LNCAP (cell line): ENCODE data around the gene IPO11.

Experiments
- TF ChIP-seq, protein P1 (sequence below): fragments of 450-650 bp; IDR thresholded peaks from 2 replicates; pipeline ENCODE4 v1.5.1; 2017; ENCODE audit warnings: mild to moderate bottlenecking

The IPO11 gene

DNA sequence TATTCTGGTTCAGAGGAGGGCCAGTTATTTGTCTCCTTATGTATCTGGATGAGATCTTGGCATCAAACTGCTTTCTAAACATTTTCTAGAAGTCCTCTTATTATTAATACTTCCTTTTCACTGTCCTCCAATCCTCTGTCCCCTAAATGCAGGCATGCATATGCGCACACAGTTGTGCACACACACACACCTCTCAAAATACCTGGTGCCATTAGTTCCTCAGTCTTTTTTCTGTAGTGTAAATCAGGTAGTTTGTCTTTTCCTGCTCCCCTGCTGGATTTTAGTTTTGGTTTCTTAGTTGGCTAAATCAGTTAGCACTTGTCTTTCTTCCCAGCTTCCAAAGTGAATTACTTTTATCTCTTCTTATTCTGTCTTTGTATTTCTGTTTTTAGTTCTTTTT is 110.2 kb downstream of the IPO11 start:
- TF ChIP-seq, protein P1, sequence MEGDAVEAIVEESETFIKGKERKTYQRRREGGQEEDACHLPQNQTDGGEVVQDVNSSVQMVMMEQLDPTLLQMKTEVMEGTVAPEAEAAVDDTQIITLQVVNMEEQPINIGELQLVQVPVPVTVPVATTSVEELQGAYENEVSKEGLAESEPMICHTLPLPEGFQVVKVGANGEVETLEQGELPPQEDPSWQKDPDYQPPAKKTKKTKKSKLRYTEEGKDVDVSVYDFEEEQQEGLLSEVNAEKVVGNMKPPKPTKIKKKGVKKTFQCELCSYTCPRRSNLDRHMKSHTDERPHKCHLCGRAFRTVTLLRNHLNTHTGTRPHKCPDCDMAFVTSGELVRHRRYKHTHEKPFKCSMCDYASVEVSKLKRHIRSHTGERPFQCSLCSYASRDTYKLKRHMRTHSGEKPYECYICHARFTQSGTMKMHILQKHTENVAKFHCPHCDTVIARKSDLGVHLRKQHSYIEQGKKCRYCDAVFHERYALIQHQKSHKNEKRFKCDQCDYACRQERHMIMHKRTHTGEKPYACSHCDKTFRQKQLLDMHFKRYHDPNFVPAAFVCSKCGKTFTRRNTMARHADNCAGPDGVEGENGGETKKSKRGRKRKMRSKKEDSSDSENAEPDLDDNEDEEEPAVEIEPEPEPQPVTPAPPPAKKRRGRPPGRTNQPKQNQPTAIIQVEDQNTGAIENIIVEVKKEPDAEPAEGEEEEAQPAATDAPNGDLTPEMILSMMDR, result no peak

- TF ChIP-seq, protein P1, result no peak
These were observed 121.0 kb downstream of the IPO11 start for GRCh38 chr5:62533597-62533996.

- TF ChIP-seq, protein P1, result no peak
These were observed 122.1 kb downstream of the IPO11 start for GRCh38 chr5:62534461-62535236.

DNA sequence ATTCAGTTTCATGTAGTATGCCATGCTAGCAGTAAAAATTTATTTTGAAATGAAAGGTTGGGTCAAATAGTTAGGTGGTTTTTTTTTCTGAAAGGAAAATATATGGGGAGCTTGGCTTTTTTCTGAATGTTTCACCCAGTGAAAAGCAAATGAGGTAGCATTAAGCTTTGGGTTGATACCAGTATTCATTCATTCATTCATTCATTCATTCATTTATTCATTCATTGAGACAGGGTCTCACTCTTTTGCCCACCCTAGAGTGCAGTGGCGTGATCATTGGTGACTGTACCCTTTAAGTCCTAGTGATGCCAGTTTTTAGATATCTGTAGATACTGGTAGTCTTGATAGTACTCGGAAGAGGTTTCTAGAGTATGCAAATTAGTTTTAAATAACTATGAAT is 123.7 kb downstream of the IPO11 start:
- TF ChIP-seq, protein P1, result no peak

DNA sequence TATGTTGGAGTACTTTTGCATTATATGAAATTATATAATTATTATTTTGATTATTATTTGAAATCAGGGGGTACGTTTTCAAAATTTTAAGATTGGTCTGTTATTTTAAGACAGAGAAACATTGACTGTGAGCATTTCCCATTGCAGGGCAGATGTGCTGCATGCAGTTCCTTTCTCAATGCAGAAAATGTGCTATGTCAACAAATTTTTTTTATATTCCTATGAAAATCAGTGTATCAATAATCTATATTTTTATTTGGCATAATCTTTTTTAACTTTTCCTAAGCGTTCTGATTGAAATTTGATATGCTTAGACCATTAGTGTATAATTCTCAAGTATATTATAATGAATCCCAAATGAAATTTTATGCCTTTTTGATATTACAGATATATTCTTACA is 124.2 kb downstream of the IPO11 start:
- TF ChIP-seq, protein P1, result no peak

GRCh38 chr5:62538017-62538942 is 125.7 kb downstream of the IPO11 start:
- TF ChIP-seq, protein P1, result no peak

DNA sequence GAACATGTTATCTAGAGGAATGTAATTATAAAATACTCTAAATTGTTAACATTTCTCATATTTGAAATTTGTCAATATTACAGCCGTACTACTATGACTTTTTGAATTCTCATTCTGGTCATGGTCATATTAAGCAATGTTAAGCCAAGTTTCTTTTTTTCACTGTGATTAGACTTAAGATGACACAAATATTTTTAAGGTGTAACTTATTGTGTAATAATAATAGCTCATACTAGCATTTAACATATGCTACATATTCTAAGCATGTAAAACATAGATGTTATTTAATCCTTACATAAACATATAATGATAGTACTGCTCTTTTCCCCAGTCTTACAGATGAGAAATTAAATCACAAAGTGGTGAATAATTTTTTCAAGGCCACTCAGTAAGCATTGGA is 130.2 kb downstream of the IPO11 start:
- TF ChIP-seq, protein P1, result no peak
